H1 (cell line): ENCODE data around the gene PRDX5. TPM values are rescaled to one million over a fixed set of nuclear protein-coding genes. Genes with fewer than 3 reads are reported as not detected.

Experiments
- CTCF ChIA-PET: fragments of 300-600 bp; sonication (Branson Sonifier 250); formaldehyde crosslinking; loops from one replicate; lab custom pipeline; 2021; ENCODE audit not compliant: partially characterized antibody; lab: Charles Lee
- POLR2A ChIA-PET: fragments of 300-600 bp; sonication (Branson Sonifier 250); formaldehyde crosslinking; loops from one replicate; lab custom pipeline; 2021; ENCODE audit warnings: inconsistent platforms; ENCODE audit not compliant: partially characterized antibody; lab: Charles Lee
- DNase-seq, 2 experiments: peaks; one replicate each; pipeline versions ENCODE4 v3.0.0 to v3.0.0-alpha.2; 2010 to 2022; ENCODE audit warnings: low spot score in 2 of 2, low read depth in 1 of 2, mixed read lengths in 1 of 2
- FAIRE-seq: peaks from 2 replicates; lab custom pipeline; 2011; peaks lifted over from hg19 to GRCh38; lab: Jason Lieb, UNC
- H2AFZ ChIP-seq: 2 replicates; pipeline ENCODE4 v1.8.1; 2012; ENCODE audit warnings: low read length, inconsistent platforms
- H2AK5ac ChIP-seq: 2 replicates; pipeline ENCODE4 v1.6.1; 2013; ENCODE audit warnings: low read depth, low read length
- H2BK120ac ChIP-seq: replicated peaks from 2 replicates; pipeline ENCODE3; 2013; ENCODE audit warnings: low read depth, low read length, inconsistent platforms
- H2BK12ac ChIP-seq: 2 replicates; pipeline ENCODE4 v1.6.1; 2013; ENCODE audit warnings: low read depth, low read length
- H2BK15ac ChIP-seq: 2 replicates; pipeline ENCODE4 v1.6.1; 2013; ENCODE audit warnings: low read length
- H2BK20ac ChIP-seq: 2 replicates; pipeline ENCODE4 v1.6.1; 2013; ENCODE audit warnings: low read length
- H2BK5ac ChIP-seq: 2 replicates; pipeline ENCODE4 v1.6.1; 2013; ENCODE audit warnings: low read depth, low read length
- H3K14ac ChIP-seq: 2 replicates; pipeline ENCODE4 v1.6.1; 2013; ENCODE audit warnings: inconsistent platforms; ENCODE audit not compliant: insufficient read length
- H3K18ac ChIP-seq: 2 replicates; pipeline ENCODE4 v1.6.1; 2013; ENCODE audit warnings: low read length; ENCODE audit errors: extremely low read depth
- H3K23ac ChIP-seq: 2 replicates; pipeline ENCODE4 v1.6.1; 2013; ENCODE audit warnings: inconsistent platforms; ENCODE audit not compliant: insufficient read length
- H3K23me2 ChIP-seq: 2 replicates; pipeline ENCODE4 v1.6.1; 2013; ENCODE audit warnings: low read depth, low read length
- H3K27ac ChIP-seq: 2 replicates; pipeline ENCODE4 v1.6.1; 2011; ENCODE audit warnings: low read depth, low read length, inconsistent platforms
- H3K27me3 ChIP-seq, 4 experiments: replicated peaks in 1 of 4; 1 replicate in 1 of 4; 2 replicates in 3 of 4; pipeline versions ENCODE4 v1.6.1 to v1.8.1; 2011 to 2013; ENCODE audit warnings: low read length in 3 of 4, mild to moderate bottlenecking in 3 of 4, inconsistent platforms in 2 of 4, mixed read lengths in 2 of 4, moderate library complexity in 1 of 4; ENCODE audit not compliant: control insufficient read depth in 3 of 4, insufficient read depth in 3 of 4; ENCODE audit errors: extremely low read depth in 1 of 4
- H3K36me3 ChIP-seq, 4 experiments: 2 replicates each; pipeline versions ENCODE4 v1.6.1 to v1.8.1; 2011 to 2013; ENCODE audit warnings: mild to moderate bottlenecking in 4 of 4, low read length in 3 of 4, moderate library complexity in 2 of 4, control low read depth in 1 of 4, inconsistent platforms in 1 of 4; ENCODE audit not compliant: insufficient read depth in 4 of 4, control insufficient read depth in 2 of 4
- H3K4ac ChIP-seq: replicated peaks from 2 replicates; pipeline ENCODE3; 2013; ENCODE audit warnings: low read length, low read depth, mixed read lengths, inconsistent platforms; ENCODE audit not compliant: insufficient read length
- H3K4me1 ChIP-seq, 4 experiments: replicated peaks in 1 of 4; 1 replicate in 1 of 4; 2 replicates in 3 of 4; pipeline versions ENCODE4 v1.6.1 to v1.8.1; 2011 to 2013; ENCODE audit warnings: low read length in 3 of 4, inconsistent platforms in 2 of 4, mixed read lengths in 1 of 4; ENCODE audit not compliant: insufficient read depth in 4 of 4, control insufficient read depth in 3 of 4
- H3K4me2 ChIP-seq, 2 experiments: 2 replicates each; pipeline versions ENCODE4 v1.6.1 to v1.8.1; 2011 to 2013; ENCODE audit warnings: low read depth in 2 of 2, low read length in 2 of 2, control low read depth in 1 of 2, inconsistent platforms in 1 of 2, mild to moderate bottlenecking in 1 of 2; ENCODE audit not compliant: insufficient read depth in 1 of 2
- H3K4me3 ChIP-seq, 4 experiments: fragments of 200-600, 300-600 bp in 1 of 4; sonication (generic), shearing (Covaris generic), sonication (Bioruptor Twin) in 1 of 4; 2 replicates each; pipeline versions ENCODE4 v1.5.1 to v1.8.1; 2011 to 2016; ENCODE audit warnings: low read length in 4 of 4, low read depth in 3 of 4, control low read depth in 2 of 4, inconsistent platforms in 2 of 4, mild to moderate bottlenecking in 2 of 4, mixed read lengths in 1 of 4, moderate library complexity in 1 of 4; ENCODE audit not compliant: insufficient read depth in 2 of 4; ENCODE audit errors: extremely low read depth in 1 of 4
- H3K56ac ChIP-seq: replicated peaks from 2 replicates; pipeline ENCODE3; 2013; ENCODE audit warnings: low read depth, mild to moderate bottlenecking, mixed read lengths, low read length, inconsistent platforms; ENCODE audit not compliant: insufficient read length
- H3K79me1 ChIP-seq: 2 replicates; pipeline ENCODE4 v1.6.1; 2013; ENCODE audit warnings: low read depth, low read length, control low read depth
- H3K79me2 ChIP-seq, 2 experiments: 2 replicates each; pipeline versions ENCODE4 v1.6.1 to v1.8.1; 2012 to 2013; ENCODE audit warnings: low read length in 2 of 2, mild to moderate bottlenecking in 2 of 2, inconsistent platforms in 1 of 2; ENCODE audit not compliant: insufficient read depth in 2 of 2, control insufficient read depth in 1 of 2
- H3K9ac ChIP-seq, 4 experiments: replicated peaks in 1 of 4; 1 replicate in 1 of 4; 2 replicates in 3 of 4; pipeline versions ENCODE4 v1.6.1 to v1.8.1; 2011 to 2013; ENCODE audit warnings: low read depth in 3 of 4, low read length in 3 of 4, control low read depth in 2 of 4, mild to moderate bottlenecking in 2 of 4, moderate library complexity in 2 of 4, inconsistent platforms in 1 of 4; ENCODE audit errors: extremely low read depth in 1 of 4
- H3K9me3 ChIP-seq, 2 experiments: 2 replicates each; pipeline versions ENCODE4 v1.6.1 to v1.8.1; 2012 to 2013; ENCODE audit warnings: mild to moderate bottlenecking in 2 of 2, moderate library complexity in 2 of 2, control low read depth in 1 of 2, inconsistent platforms in 1 of 2, low read depth in 1 of 2, low read length in 1 of 2, mixed read lengths in 1 of 2; ENCODE audit not compliant: insufficient read depth in 2 of 2
- H4K20me1 ChIP-seq, 2 experiments: replicated peaks in 1 of 2; 2 replicates each; pipeline versions ENCODE3 to v1.8.1; 2011 to 2013; ENCODE audit warnings: inconsistent platforms in 2 of 2, low read length in 2 of 2, mild to moderate bottlenecking in 1 of 2; ENCODE audit not compliant: insufficient read depth in 2 of 2, control insufficient read depth in 1 of 2
- H4K5ac ChIP-seq: 2 replicates; pipeline ENCODE4 v1.6.1; 2013; ENCODE audit warnings: low read length, low read depth, mixed read lengths, inconsistent platforms; ENCODE audit not compliant: insufficient read length
- H4K8ac ChIP-seq: 2 replicates; pipeline ENCODE4 v1.8.0; 2013; ENCODE audit warnings: mild to moderate bottlenecking, moderate library complexity, low read length, inconsistent platforms; ENCODE audit not compliant: insufficient read depth; ENCODE audit errors: extremely low read depth
- H4K91ac ChIP-seq: replicated peaks from 2 replicates; pipeline ENCODE3; 2013; ENCODE audit warnings: low read length, mixed read lengths, inconsistent platforms; ENCODE audit not compliant: insufficient read length
- BCL11A ChIP-seq, 2 experiments: IDR thresholded peaks; one replicate each; pipeline ENCODE4 v1.6.1; 2011; ENCODE audit warnings: low read depth in 2 of 2, low read length in 2 of 2, mild to moderate bottlenecking in 2 of 2
- PHF8 ChIP-seq: fragments of 200-600 bp; sonication (generic); conservative IDR thresholded peaks from 2 replicates; pipeline ENCODE4 v1.7.1; 2012; ENCODE audit warnings: low read depth, mild to moderate bottlenecking, inconsistent platforms, low read length, moderate library complexity
- RAD21 ChIP-seq, 2 experiments: IDR thresholded peaks in 1 of 2; conservative IDR thresholded peaks in 1 of 2; 2 replicates each; pipeline ENCODE4 v1.6.1; 2011; ENCODE audit warnings: low read depth in 2 of 2, low read length in 2 of 2, improper control_type of control experiment in 1 of 2, inconsistent platforms in 1 of 2, mild to moderate bottlenecking in 1 of 2, moderate library complexity in 1 of 2
- RFX5 ChIP-seq: IDR thresholded peaks from 2 replicates; pipeline ENCODE4 v1.6.1; 2011; ENCODE audit warnings: low read depth, low read length, improper control_type of control experiment, borderline replicate concordance
- SAP30 ChIP-seq: fragments of 300-600 bp; sonication (generic); IDR thresholded peaks from 2 replicates; pipeline ENCODE4 v1.7.1; 2012; ENCODE audit warnings: low read length, moderate library complexity, mild to moderate bottlenecking, inconsistent platforms; ENCODE audit not compliant: insufficient read depth, insufficient replicate concordance
- SIX5 ChIP-seq: IDR thresholded peaks from 2 replicates; pipeline ENCODE4 v1.6.1; 2011; ENCODE audit warnings: mild to moderate bottlenecking, low read depth, low read length
- SUZ12 ChIP-seq: fragments of 200-600 bp; sonication (generic); IDR thresholded peaks from 2 replicates; pipeline ENCODE4 v1.6.1; 2012; ENCODE audit warnings: mild to moderate bottlenecking, inconsistent platforms, low read length, moderate library complexity, mixed read lengths
- TBP ChIP-seq: IDR thresholded peaks from 2 replicates; pipeline ENCODE4 v1.6.1; 2011; ENCODE audit warnings: low read depth, low read length, improper control_type of control experiment
- TCF12 ChIP-seq: IDR thresholded peaks from 2 replicates; pipeline ENCODE4 v1.6.1; 2011; ENCODE audit warnings: low read depth, mild to moderate bottlenecking, low read length
- WGBS, 2 experiments: shearing (Covaris generic) in 1 of 2; methylation state at CpG; one replicate each; pipeline versions ENCODE4 v1.1.6 to v1.1.7; 2013 to 2015; ENCODE audit warnings: low lambda C conversion rate in 2 of 2, mixed read lengths in 2 of 2, inconsistent platforms in 1 of 2, low coverage in 1 of 2, missing lambda C conversion rate in 1 of 2; ENCODE audit not compliant: insufficient replicate concordance in 2 of 2, insufficient coverage in 1 of 2, insufficient read length in 1 of 2; ENCODE audit errors: extremely low coverage in 1 of 2, missing lambda C conversion rate in 1 of 2; 5-methylcytosine and 5-hydroxymethylcytosine counted together
- polyA plus RNA-seq, 7 experiments: library from polyadenylated mRNA; depleted of rRNA in 3 of 7; stranded (reverse) in 5 of 7; unstranded in 2 of 7; fragments of >200 nt in 5 of 7; fragments of 200-250 nt in 2 of 7; gene quantifications; 1 replicate in 5 of 7; 2 replicates in 1 of 7; 4 replicates in 1 of 7; pipeline versions ENCODE4 v1.2.1 to v1.2.3, GENCODE V29; 2011 to 2013; ENCODE audit warnings: missing spikeins in 2 of 7, mixed read lengths in 2 of 7
- total RNA-seq: library from RNA; stranded (reverse); fragmentation: NEBNext Ultra II Directional; extraction: Animal tissue kit (Norgen Biotek cat#: 25700); gene quantifications from 2 replicates; pipeline ENCODE4 v1.2.1, GENCODE V29; 2021

Gene PRDX5
- total and polyA plus RNA-seq, 2 of the 8 experiments (the other 6 are each of a cell fraction or from before 2014, with no cell fraction given) = 201 to 582 TPM

DNA sequence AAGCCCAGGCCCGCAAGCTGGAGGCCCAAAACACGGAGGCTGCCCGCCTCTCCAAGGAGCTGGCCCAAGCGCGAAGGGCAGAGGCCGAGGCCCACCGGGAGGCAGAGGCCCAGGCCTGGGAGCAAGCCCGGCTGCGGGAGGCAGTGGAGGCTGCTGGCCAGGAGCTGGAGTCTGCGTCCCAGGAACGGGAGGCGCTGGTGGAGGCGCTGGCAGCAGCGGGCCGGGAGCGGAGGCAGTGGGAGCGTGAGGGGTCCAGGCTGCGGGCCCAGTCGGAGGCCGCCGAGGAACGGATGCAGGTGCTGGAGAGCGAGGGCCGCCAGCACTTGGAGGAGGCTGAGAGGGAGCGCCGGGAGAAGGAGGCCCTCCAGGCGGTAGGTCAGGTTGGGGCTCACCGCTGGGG lies 26.9 kb downstream of the PRDX5 start:
- H3K56ac ChIP-seq = no peak overlapping the region
- no peak overlapping the region for H3K9ac ChIP-seq
- H3K4me2 ChIP-seq = no peak overlapping the region
- FAIRE-seq (no peak), DNase-seq (no peak)
- H3K4me1 ChIP-seq = peaks cover 0 to 29% (median 19%) of the 10 kb centered on the region in 4 experiments; a peak in 6 of 7 replicates
- H3K27ac ChIP-seq = no peak overlapping the region
- no peak overlapping the region for H2BK5ac ChIP-seq
- no peaks in the 10 kb centered on the region for H3K79me1 ChIP-seq
- peaks cover 0 to 2% of the 10 kb centered on the region in 2 experiments for H4K20me1 ChIP-seq
- ChIA-PET POLR2A (interaction anchor here (1.4 to 6.1 kb wide), 3 partner anchors 10 to 28 kb away, joined by 3 to 38 read pairs (median 5); partner anchors contain the start of genes PRDX5 and TRMT112), CTCF (interaction anchor here (1.3 to 37.6 kb wide), 9 partner anchors 6 to 360 kb away, joined by 3 to 614 read pairs (median 6); partner anchors contain the start of genes CATSPERZ, CCDC88B, ESRRA and PRDX5)
- no peak overlapping the region for H3K23ac ChIP-seq
- no peak overlapping the region for H3K4ac ChIP-seq
- 92% methylated on average over 23 of the region's 28 CpGs; no CpG with 5 or more reads in 1 of the 2 experiments for WGBS, 2 experiments
- H3K9me3 ChIP-seq = no peaks in the 10 kb centered on the region
- no peak overlapping the region for H4K8ac ChIP-seq
- H4K91ac ChIP-seq = no peak overlapping the region
- no peak overlapping the region for H2AFZ ChIP-seq
- no peaks in the 10 kb centered on the region for H3K36me3 ChIP-seq
- no peak overlapping the region for H2BK120ac ChIP-seq
- TF ChIP-seq SIX5 (no peak), TCF12 (no peak), RAD21 (IDR thresholded peaks at IDR 0.05 in 1 of 2, conservative IDR thresholded peaks at IDR 0.05 in 1 of 2; ENCODE audit: low read depth in 2 of 2, low read length in 2 of 2) (no peak), PHF8 (no peak), SAP30 (no peak), BCL11A (IDR thresholded peaks at IDR 0.05; ENCODE audit: low read depth in 2 of 2, low read length in 2 of 2) (no peak), SUZ12 (no peak), RFX5 (no peak), TBP (no peak)
- H2BK15ac ChIP-seq = no peak overlapping the region
- no peak overlapping the region for H3K4me3 ChIP-seq
- H3K27me3 ChIP-seq = peaks cover 0 to 2% (median 0%) of the 10 kb centered on the region in 4 experiments; a peak in 1 of 7 replicates
- no peak overlapping the region for H2BK20ac ChIP-seq
- no peak overlapping the region for H2BK12ac ChIP-seq
- no peak overlapping the region for H4K5ac ChIP-seq
- no peak overlapping the region for H3K14ac ChIP-seq
- no peak overlapping the region for H2AK5ac ChIP-seq
- H3K23me2 ChIP-seq = peaks cover 11% of the 10 kb centered on the region; the same call in 1 of the 2 replicates
- H3K18ac ChIP-seq = no peak overlapping the region
- no peaks in the 10 kb centered on the region for H3K79me2 ChIP-seq
